ENCODE data around the gene STRIP2. TPM values are rescaled to one million over a fixed set of nuclear protein-coding genes. Genes with fewer than 3 reads are reported as not detected.

The STRIP2 gene
- total RNA-seq, 1 experiment from 2014 or later: 6.5 TPM

- Mint-ChIP-seq H3K27ac (no peak overlapping the region), H3K27me3 (ENCODE audit: low read depth) (no peaks in the 10 kb centered on the region), H3K9me3 (no peaks in the 10 kb centered on the region), H3K36me3 (no peaks in the 10 kb centered on the region), H3K4me3 (no peak overlapping the region), H3K4me1 (peaks cover 37% of the 10 kb centered on the region)
- ATAC-seq (no peak), DNase-seq (ENCODE audit: low spot score) (no peak)
- TF ChIP-seq ERG (CRISPR knock-in tag; IDR thresholded peaks at IDR 0.05) (no peak), USF2 (CRISPR knock-in tag; IDR thresholded peaks at IDR 0.05) (no peak), USF1 (CRISPR knock-in tag; IDR thresholded peaks at IDR 0.05) (no peak), TP53 (CRISPR knock-in tag; IDR thresholded peaks at IDR 0.05) (no peak), ZNF219 (CRISPR knock-in tag; IDR thresholded peaks at IDR 0.05; ENCODE audit: borderline replicate concordance) (no peak), ZNF263 (CRISPR knock-in tag; IDR thresholded peaks at IDR 0.05; ENCODE audit: low read depth) (no peak), ZNF232 (CRISPR knock-in tag; IDR thresholded peaks at IDR 0.05) (no peak), ZNF512 (CRISPR knock-in tag; IDR thresholded peaks at IDR 0.05; ENCODE audit: borderline replicate concordance) (no peak), GRHL2 (CRISPR knock-in tag; IDR thresholded peaks at IDR 0.05; ENCODE audit: insufficient replicate concordance, severe bottlenecking) (no peak), TCF7 (CRISPR knock-in tag; IDR thresholded peaks at IDR 0.05; ENCODE audit: low read depth) (no peak), KAT7 (CRISPR knock-in tag; IDR thresholded peaks at IDR 0.05; ENCODE audit: borderline replicate concordance) (no peak), ZNF121 (CRISPR knock-in tag; IDR thresholded peaks at IDR 0.05) (no peak), IRF1 (CRISPR knock-in tag; IDR thresholded peaks at IDR 0.05) (no peak), GTF2I (CRISPR knock-in tag; conservative IDR thresholded peaks at IDR 0.05) (no peak), JUN (CRISPR knock-in tag; IDR thresholded peaks at IDR 0.05) (no peak), MXD4 (CRISPR knock-in tag; IDR thresholded peaks at IDR 0.05; ENCODE audit: borderline replicate concordance) (no peak), CDX4 (CRISPR knock-in tag; IDR thresholded peaks at IDR 0.05; ENCODE audit: borderline replicate concordance) (no peak)
- ChIA-PET POLR2A (no interaction called here), CTCF (interaction anchor here (1.2 to 1.3 kb wide), 2 partner anchors 11 to 19 kb away, joined by 3 read pairs; no protein-coding TSS in a partner anchor)
Observed at GRCh38 chr7:129386506-129386905, 47.7 kb upstream of the STRIP2 start.

- POLR2A ChIA-PET: interaction anchor here (1.4 kb wide), 1 partner anchor 46 kb away, joined by 5 read pairs; the partner anchor contains the start of gene STRIP2
- H3K4me3 Mint-ChIP-seq: no peak overlapping the region
- CTCF ChIA-PET: interaction anchor here (1.4 to 1.8 kb wide), 4 partner anchors 12 to 177 kb away, joined by 4 to 15 read pairs (median 8); no protein-coding TSS in a partner anchor
- no peaks in the 10 kb centered on the region for H3K27me3 Mint-ChIP-seq (ENCODE audit: low read depth)
- peaks cover 37% of the 10 kb centered on the region for H3K4me1 Mint-ChIP-seq
- no peaks in the 10 kb centered on the region for H3K36me3 Mint-ChIP-seq
- no peak for DNase-seq (ENCODE audit: low spot score)
- peak overlapping the region; percentile 85 for H3K27ac Mint-ChIP-seq
- no peak for ATAC-seq
- no peaks in the 10 kb centered on the region for H3K9me3 Mint-ChIP-seq
- TF ChIP-seq PRRX2 (CRISPR knock-in tag; IDR thresholded peaks at IDR 0.05) (no peak), SP1 (CRISPR knock-in tag; conservative IDR thresholded peaks at IDR 0.05) (no peak), ATF2 (CRISPR knock-in tag; IDR thresholded peaks at IDR 0.05; ENCODE audit: borderline replicate concordance, low read depth) (no peak), ARID4B (CRISPR knock-in tag; IDR thresholded peaks at IDR 0.05; ENCODE audit: borderline replicate concordance) (no peak)
Observed at GRCh38 chr7:129387537-129387936, 46.7 kb upstream of the STRIP2 start.

Measured in WTC11 (cell line).